Body of pancreas (tissue), 4 donors: ENCODE results near the gene FOXL1. TPM values are rescaled to one million over a fixed set of nuclear protein-coding genes. Genes with fewer than 3 reads are reported as not detected.

Experiments
- ATAC-seq: fragments of 150-250 bp; one replicate; pipeline ENCODE4 v1.9.1; 2016
- DNase-seq, 4 donors: peaks; one replicate each; pipeline ENCODE4 v3.0.0-alpha.2; 2019
- H3K27ac ChIP-seq, 4 donors: fragments of 200-600 bp; sonication (generic); 1 replicate in 3 of 4; 2 replicates in 1 of 4; pipeline versions ENCODE4 v1.5.1 to v1.6.1; 2016 to 2019; ENCODE audit warnings: mild to moderate bottlenecking in 1 of 4, mixed read lengths in 1 of 4, moderate library complexity in 1 of 4
- H3K27me3 ChIP-seq, 2 donors: fragments of 200-600 bp; sonication (generic); one replicate each; pipeline ENCODE4 v1.6.0; 2016; ENCODE audit warnings: mild to moderate bottlenecking in 1 of 2
- H3K36me3 ChIP-seq, 2 donors: fragments of 200-600 bp; sonication (generic); replicated peaks in 1 of 2; 2 replicates each; pipeline ENCODE4 v1.5.1; 2016; ENCODE audit warnings: low read depth in 2 of 2; ENCODE audit not compliant: insufficient read depth in 1 of 2
- H3K4me1 ChIP-seq: fragments of 200-600 bp; sonication (generic); one replicate; pipeline ENCODE4 v1.6.0; 2016
- H3K4me3 ChIP-seq, 2 donors: fragments of 200-600 bp; sonication (generic); 1 replicate in 1 of 2; 2 replicates in 1 of 2; pipeline ENCODE4 v1.5.1; 2016 to 2019
- H3K9me3 ChIP-seq, 3 donors: fragments of 200-600 bp; sonication (generic); 1 replicate in 2 of 3; 2 replicates in 1 of 3; pipeline ENCODE4 v1.5.1; 2016
- CTCF ChIP-seq, 7 experiments: fragments of 450-650 bp in 4 of 7; fragments of 200-600 bp in 3 of 7; sonication (generic) in 3 of 7; IDR thresholded peaks; one replicate each; pipeline ENCODE4 v1.5.1; 2016 to 2019; ENCODE audit warnings: antibody characterized with exemption in 7 of 7
- POLR2A ChIP-seq, 3 donors: fragments of 450-650 bp; IDR thresholded peaks; one replicate each; pipeline ENCODE4 v1.6.1; 2016; ENCODE audit warnings: antibody characterized with exemption in 3 of 3, mild to moderate bottlenecking in 2 of 3
- whole genome bisulfite sequencing, 2 donors: methylation state at CpG; one replicate each; pipeline ENCODE4 v1.1.5; 2017; 5-methylcytosine and 5-hydroxymethylcytosine counted together
- intact Hi-C: fragments of 100-400 bp; cut with DNase I; formaldehyde crosslinking; loops from one replicate; pipeline ENCODE4 v1.15.1; 2023
- total RNA-seq, 2 donors: library from RNA; depleted of rRNA; stranded (reverse); fragments of >200 nt; gene quantifications; one replicate each; pipeline ENCODE4 v1.1.0, GENCODE V29; 2016

The FOXL1 gene
- total RNA-seq, 2 donors from 2014 or later, result 0.52 TPM; not detected in 1

GRCh38 chr16:86581458-86581857, 3.1 kb downstream of the FOXL1 start:
- TF ChIP-seq POLR2A (IDR thresholded peaks at IDR 0.05), result no peak
- TF ChIP-seq CTCF (IDR thresholded peaks at IDR 0.05), result no peak
- 44 to 47% methylated on average over 4 of the region's 4 CpGs for WGBS, 2 donors
- H3K27ac ChIP-seq, result no peak overlapping the region
- H3K36me3 ChIP-seq, result no peaks in the 10 kb centered on the region
- H3K4me3 ChIP-seq, result no peak overlapping the region
- H3K9me3 ChIP-seq, result no peaks in the 10 kb centered on the region
- intact Hi-C loops, result no loop called here
- DNase-seq (no peak), ATAC-seq (no peak)
- peaks cover 0 to 25% of the 10 kb centered on the region in 2 donors for H3K27me3 ChIP-seq
- H3K4me1 ChIP-seq, result peaks cover 14% of the 10 kb centered on the region

- Histone ChIP-seq H3K9me3 (no peaks in the 10 kb centered on the region), H3K27ac (no peak overlapping the region), H3K27me3 (peaks cover 0 to 4% of the 10 kb centered on the region in 2 donors), H3K4me3 (no peak overlapping the region), H3K4me1 (peaks cover 1% of the 10 kb centered on the region), H3K36me3 (no peaks in the 10 kb centered on the region)
- intact Hi-C loops, result no loop called here
- no peak for ATAC-seq
- no peak for TF ChIP-seq CTCF (IDR thresholded peaks at IDR 0.05)
- WGBS, 2 donors, result 57 to 81% methylated on average over 4 to 6 of the region's 6 CpGs
- DNase-seq, result no peak
Measured at GRCh38 chr16:86584071-86584685, 5.8 kb downstream of the FOXL1 start.

GRCh38 chr16:86584726-86585721, 6.7 kb downstream of the FOXL1 start:
- 60 to 64% methylated on average over 12 of the region's 12 CpGs for WGBS, 2 donors
- no peak for TF ChIP-seq POLR2A (IDR thresholded peaks at IDR 0.05)
- no peak for TF ChIP-seq CTCF (IDR thresholded peaks at IDR 0.05)
- no peaks in the 10 kb centered on the region for H3K4me1 ChIP-seq
- no peak overlapping the region for H3K4me3 ChIP-seq
- H3K27ac ChIP-seq, result no peak overlapping the region
- ATAC-seq, result no peak
- intact Hi-C loops, result no loop called here
- H3K27me3 ChIP-seq, result no peaks in the 10 kb centered on the region
- DNase-seq, result no peak
- no peaks in the 10 kb centered on the region for H3K9me3 ChIP-seq
- no peaks in the 10 kb centered on the region for H3K36me3 ChIP-seq

GRCh38 chr16:86585821-86586611, 7.7 kb downstream of the FOXL1 start:
- no peaks in the 10 kb centered on the region for H3K27me3 ChIP-seq
- intact Hi-C loops, result no loop called here
- no peaks in the 10 kb centered on the region for H3K36me3 ChIP-seq
- ATAC-seq, result no peak
- no peaks in the 10 kb centered on the region for H3K9me3 ChIP-seq
- H3K4me3 ChIP-seq, result no peak overlapping the region
- 61 to 82% methylated on average over 9 to 10 of the region's 10 CpGs for WGBS, 2 donors
- no peak overlapping the region for H3K27ac ChIP-seq
- no peaks in the 10 kb centered on the region for H3K4me1 ChIP-seq
- no peak for TF ChIP-seq CTCF (IDR thresholded peaks at IDR 0.05)
- no peak for TF ChIP-seq POLR2A (IDR thresholded peaks at IDR 0.05)
- DNase-seq, result no peak
